ENCODE data around the gene WNT3. TPM values are rescaled to one million over a fixed set of nuclear protein-coding genes. Genes with fewer than 3 reads are reported as not detected.

The WNT3 gene
- total and polyA plus RNA-seq, 2 of the 8 experiments (the other 6 are each of a cell fraction or from before 2014, with no cell fraction given) = 0.56 to 2.0 TPM

- Histone ChIP-seq H3K23ac (ENCODE audit: insufficient read length) (no peak overlapping the region), H2BK15ac (ENCODE audit: low read length) (no peak overlapping the region; the same call in 1 of the 2 replicates), H3K4me2 (ENCODE audit: insufficient read depth in 1 of 2, low read depth in 2 of 2, low read length in 2 of 2) (no peak overlapping the region), H3K4ac (replicated peaks; ENCODE audit: insufficient read length, low read depth, low read length) (no peak overlapping the region), H3K9me3 (ENCODE audit: insufficient read depth in 2 of 2, low read depth in 1 of 2, low read length in 1 of 2) (no peaks in the 10 kb centered on the region), H3K27ac (ENCODE audit: low read depth, low read length) (no peak overlapping the region), H2AK5ac (ENCODE audit: low read depth, low read length) (0 out of 2 replicates have a peak overlapping the region, but pooled peaks have one; percentile 5), H3K4me1 (replicated peaks in 1 of 4; ENCODE audit: control insufficient read depth in 3 of 4, insufficient read depth in 4 of 4, low read length in 3 of 4) (peaks cover 0 to 32% (median 17%) of the 10 kb centered on the region in 4 experiments; a peak in 6 of 7 replicates), H3K36me3 (ENCODE audit: control insufficient read depth in 2 of 4, insufficient read depth in 4 of 4, low read length in 3 of 4) (no peaks in the 10 kb centered on the region), H4K8ac (ENCODE audit: extremely low read depth, insufficient read depth, low read length) (no peak overlapping the region), H4K91ac (replicated peaks; ENCODE audit: insufficient read length, low read length) (no peak overlapping the region), H3K14ac (ENCODE audit: insufficient read length) (no peak overlapping the region), H3K9ac (replicated peaks in 1 of 4; ENCODE audit: extremely low read depth in 1 of 4, low read depth in 3 of 4, low read length in 3 of 4) (no peak overlapping the region), H3K79me1 (ENCODE audit: low read depth, low read length) (no peaks in the 10 kb centered on the region; the same call in 1 of the 2 replicates), H2AFZ (ENCODE audit: low read length) (no peak overlapping the region), H2BK12ac (ENCODE audit: low read depth, low read length) (0 out of 2 replicates have a peak overlapping the region, but pooled peaks have one; percentile 7), H2BK5ac (ENCODE audit: low read depth, low read length) (no peak overlapping the region), H3K18ac (ENCODE audit: extremely low read depth, low read length) (no peak overlapping the region), H3K4me3 (ENCODE audit: extremely low read depth in 1 of 4, insufficient read depth in 2 of 4, low read depth in 3 of 4, low read length in 4 of 4) (no peak overlapping the region), H4K5ac (ENCODE audit: insufficient read length, low read depth, low read length) (no peak overlapping the region), H3K79me2 (ENCODE audit: control insufficient read depth in 1 of 2, insufficient read depth in 2 of 2, low read length in 2 of 2) (no peaks in the 10 kb centered on the region), H2BK120ac (replicated peaks; ENCODE audit: low read depth, low read length) (no peak overlapping the region), H3K56ac (replicated peaks; ENCODE audit: insufficient read length, low read depth, low read length) (no peak overlapping the region), H3K23me2 (ENCODE audit: low read depth, low read length) (peaks cover 13% of the 10 kb centered on the region; the same call in 1 of the 2 replicates), H4K20me1 (replicated peaks in 1 of 2; ENCODE audit: control insufficient read depth in 1 of 2, insufficient read depth in 2 of 2, low read length in 2 of 2) (peaks cover 0 to 4% of the 10 kb centered on the region in 2 experiments), H2BK20ac (ENCODE audit: low read length) (no peak overlapping the region), H3K27me3 (replicated peaks in 1 of 4; ENCODE audit: control insufficient read depth in 3 of 4, extremely low read depth in 1 of 4, insufficient read depth in 3 of 4, low read length in 3 of 4) (peaks cover 19 to 50% (median 45%) of the 10 kb centered on the region in 4 experiments)
- WGBS, 2 experiments (ENCODE audit: extremely low coverage in 1 of 2, insufficient coverage in 1 of 2, insufficient read length in 1 of 2, insufficient replicate concordance in 2 of 2, low coverage in 1 of 2, low lambda C conversion rate in 2 of 2, missing lambda C conversion rate in 1 of 2) = 79% methylated on average over 7 of the region's 7 CpGs; no CpG with 5 or more reads in 1 of the 2 experiments
- POLR2A ChIA-PET (ENCODE audit: partially characterized antibody) = interaction anchor here (0.9 to 1.4 kb wide), 2 partner anchors 25 to 42 kb away, joined by 3 read pairs; no protein-coding TSS in a partner anchor
- FAIRE-seq = no peak
- CTCF ChIA-PET (ENCODE audit: partially characterized antibody) = interaction anchor here (0.7 to 3.0 kb wide), 12 partner anchors 7 to 144 kb away, joined by 3 to 15 read pairs (median 6); no protein-coding TSS in a partner anchor
- no peak for DNase-seq (ENCODE audit: low read depth in 1 of 2, low spot score in 2 of 2)
- TF ChIP-seq MAFK (IDR thresholded peaks at IDR 0.05; ENCODE audit: low read depth, low read length) (no peak), PHF8 (conservative IDR thresholded peaks at IDR 0.05; ENCODE audit: low read depth, low read length) (no peak), ATF2 (IDR thresholded peaks at IDR 0.05; ENCODE audit: low read length) (no peak), USF2 (IDR thresholded peaks at IDR 0.05; ENCODE audit: low read length) (no peak), EZH2 (IDR thresholded peaks at IDR 0.05; ENCODE audit: low read depth, low read length, severe bottlenecking) (no peak), GABPA (IDR thresholded peaks at IDR 0.05; ENCODE audit: borderline replicate concordance, insufficient read depth, low read length) (no peak), SIN3A (conservative IDR thresholded peaks at IDR 0.05 in 1 of 2, IDR thresholded peaks at IDR 0.05 in 1 of 2; ENCODE audit: low read depth in 1 of 2, low read length in 2 of 2) (no peak), NANOG (IDR thresholded peaks at IDR 0.05; ENCODE audit: insufficient read depth, low read depth, low read length, poor library complexity, severe bottlenecking) (no peak), SP4 (IDR thresholded peaks at IDR 0.05; ENCODE audit: low read length) (no peak)
Measured at GRCh38 chr17:46814446-46814845, 4.0 kb downstream of the WNT3 start.

Data from H1 (cell line).